ENCODE results near the gene MS4A6A.
A peak's percentile ranks its signal among the peaks of the same experiment; 100 is the strongest.

Gene MS4A6A

GRCh38 chr11:60183591-60184205 is 815 bp upstream of the MS4A6A start:
- DNase-seq (ENCODE audit: low read depth, low spot score), result no peak
- H3K9me3 ChIP-seq (ENCODE audit: insufficient read depth, low read length), result no peaks in the 10 kb centered on the region; the same call in 1 of the 2 replicates
- H3K36me3 ChIP-seq (ENCODE audit: insufficient read depth, insufficient read length, low read length), result no peaks in the 10 kb centered on the region
- no peak overlapping the region for H3K9ac ChIP-seq (ENCODE audit: insufficient read length, low read depth)
- H3K27me3 ChIP-seq (ENCODE audit: insufficient read depth, insufficient read length), result no peaks in the 10 kb centered on the region
- H3K4me3 ChIP-seq (ENCODE audit: insufficient read length, low read depth), result no peak overlapping the region
- H3K4me1 ChIP-seq (ENCODE audit: insufficient read depth, insufficient read length), result no peaks in the 10 kb centered on the region
- TF ChIP-seq SUZ12 (IDR thresholded peaks at IDR 0.05; ENCODE audit: extremely low read depth, insufficient read depth, insufficient read length), result no peak
- TF ChIP-seq YY1 (IDR thresholded peaks at IDR 0.05; ENCODE audit: insufficient read depth, insufficient read length), result no peak
- TF ChIP-seq ZNF274 (IDR thresholded peaks at IDR 0.05; ENCODE audit: low read depth, low read length), result no peak

DNA sequence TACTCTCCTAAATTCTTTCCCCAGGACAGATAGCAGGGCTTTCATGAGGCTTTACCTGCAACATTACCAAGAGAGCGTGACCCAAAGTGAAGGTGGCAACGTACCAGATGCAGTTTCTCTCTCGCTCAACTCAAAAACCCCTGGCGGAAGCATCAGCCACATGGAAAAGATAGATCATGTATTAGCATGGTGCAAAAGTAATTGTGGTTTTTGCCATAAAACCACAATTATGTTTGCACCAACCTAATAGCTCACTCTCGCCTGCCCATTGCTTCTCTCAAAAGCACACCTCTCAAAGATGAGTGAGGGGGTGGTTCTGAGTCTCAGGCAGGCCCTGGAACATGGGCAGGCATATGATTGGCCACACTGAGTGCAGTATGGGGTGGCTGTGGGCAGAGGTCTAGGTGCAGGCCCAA is 7.0 kb downstream of the MS4A6A start:
- TF ChIP-seq YY1 (IDR thresholded peaks at IDR 0.05; ENCODE audit: insufficient read depth, insufficient read length), result no peak
- no peak for TF ChIP-seq SUZ12 (IDR thresholded peaks at IDR 0.05; ENCODE audit: extremely low read depth, insufficient read depth, insufficient read length)
- no peaks in the 10 kb centered on the region for H3K27me3 ChIP-seq (ENCODE audit: insufficient read depth, insufficient read length)

DNA sequence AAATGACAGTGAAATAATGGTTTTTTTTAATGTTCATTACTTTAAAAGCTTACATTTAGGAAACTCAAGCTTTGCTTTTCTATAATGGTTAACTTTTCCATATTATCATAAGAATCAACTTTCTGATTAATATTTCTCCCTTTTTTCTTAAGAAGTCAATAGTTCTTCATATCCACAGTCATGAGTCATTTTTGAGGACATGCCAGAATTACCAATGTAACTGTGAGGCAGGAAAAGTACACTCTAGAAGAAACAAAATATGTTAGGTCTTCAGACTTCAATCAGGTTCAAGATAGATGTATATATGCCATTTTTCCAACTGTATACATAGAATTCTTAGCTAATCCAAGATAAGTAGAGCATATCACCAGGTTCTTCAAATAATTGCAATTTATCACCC is 10.9 kb downstream of the MS4A6A start:
- H3K9ac ChIP-seq (ENCODE audit: insufficient read length, low read depth), result no peak overlapping the region
- TF ChIP-seq YY1 (IDR thresholded peaks at IDR 0.05; ENCODE audit: insufficient read depth, insufficient read length) (no peak), ZNF274 (IDR thresholded peaks at IDR 0.05; ENCODE audit: low read depth, low read length) (no peak), SUZ12 (IDR thresholded peaks at IDR 0.05; ENCODE audit: extremely low read depth, insufficient read depth, insufficient read length) (no peak)
- no peaks in the 10 kb centered on the region for H3K4me1 ChIP-seq (ENCODE audit: insufficient read depth, insufficient read length)
- no peaks in the 10 kb centered on the region for H3K36me3 ChIP-seq (ENCODE audit: insufficient read depth, insufficient read length, low read length)
- no peak for DNase-seq (ENCODE audit: low read depth, low spot score)
- H3K4me3 ChIP-seq (ENCODE audit: insufficient read length, low read depth), result no peak overlapping the region
- H3K27me3 ChIP-seq (ENCODE audit: insufficient read depth, insufficient read length), result no peaks in the 10 kb centered on the region
- peaks cover 21% of the 10 kb centered on the region; the same call in 1 of the 2 replicates for H3K9me3 ChIP-seq (ENCODE audit: insufficient read depth, low read length)

More for the DNA sequence above, 7.0 kb downstream of the MS4A6A start:
- H3K9ac ChIP-seq (ENCODE audit: insufficient read length, low read depth), result no peak overlapping the region
- no peaks in the 10 kb centered on the region for H3K9me3 ChIP-seq (ENCODE audit: insufficient read depth, low read length)
- H3K36me3 ChIP-seq (ENCODE audit: insufficient read depth, insufficient read length, low read length), result no peaks in the 10 kb centered on the region
- DNase-seq (ENCODE audit: low read depth, low spot score), result no peak
- H3K4me3 ChIP-seq (ENCODE audit: insufficient read length, low read depth), result no peak overlapping the region
- no peaks in the 10 kb centered on the region for H3K4me1 ChIP-seq (ENCODE audit: insufficient read depth, insufficient read length)

DNA sequence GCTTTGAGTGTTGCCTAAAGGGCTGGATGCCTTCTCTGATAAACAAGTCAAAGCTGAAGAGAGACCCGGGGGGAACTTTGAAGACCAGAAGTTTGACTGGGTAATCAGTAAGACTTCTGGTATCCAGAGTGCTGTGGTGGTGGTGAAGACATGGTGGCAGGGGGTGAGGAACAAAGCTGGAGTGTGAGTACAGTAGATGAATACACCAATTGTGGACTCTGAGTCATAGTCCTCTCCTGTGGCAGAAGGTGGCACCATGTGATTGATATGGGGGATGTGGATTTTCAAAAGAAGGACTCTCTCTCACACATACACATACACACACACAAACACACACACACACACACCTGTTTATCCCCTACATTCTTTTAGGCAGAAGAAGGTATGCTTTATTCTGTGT is 12.3 kb downstream of the MS4A6A start:
- Histone ChIP-seq H3K4me3 (ENCODE audit: insufficient read length, low read depth) (no peak overlapping the region), H3K9ac (ENCODE audit: insufficient read length, low read depth) (no peak overlapping the region), H3K36me3 (ENCODE audit: insufficient read depth, insufficient read length, low read length) (no peaks in the 10 kb centered on the region), H3K4me1 (ENCODE audit: insufficient read depth, insufficient read length) (no peaks in the 10 kb centered on the region), H3K27me3 (ENCODE audit: insufficient read depth, insufficient read length) (no peaks in the 10 kb centered on the region), H3K9me3 (ENCODE audit: insufficient read depth, low read length) (peaks cover 21% of the 10 kb centered on the region; the same call in 1 of the 2 replicates)
- DNase-seq (ENCODE audit: low read depth, low spot score), result no peak
- TF ChIP-seq YY1 (IDR thresholded peaks at IDR 0.05; ENCODE audit: insufficient read depth, insufficient read length) (no peak), SUZ12 (IDR thresholded peaks at IDR 0.05; ENCODE audit: extremely low read depth, insufficient read depth, insufficient read length) (no peak), ZNF274 (IDR thresholded peaks at IDR 0.05; ENCODE audit: low read depth, low read length) (no peak)

DNA sequence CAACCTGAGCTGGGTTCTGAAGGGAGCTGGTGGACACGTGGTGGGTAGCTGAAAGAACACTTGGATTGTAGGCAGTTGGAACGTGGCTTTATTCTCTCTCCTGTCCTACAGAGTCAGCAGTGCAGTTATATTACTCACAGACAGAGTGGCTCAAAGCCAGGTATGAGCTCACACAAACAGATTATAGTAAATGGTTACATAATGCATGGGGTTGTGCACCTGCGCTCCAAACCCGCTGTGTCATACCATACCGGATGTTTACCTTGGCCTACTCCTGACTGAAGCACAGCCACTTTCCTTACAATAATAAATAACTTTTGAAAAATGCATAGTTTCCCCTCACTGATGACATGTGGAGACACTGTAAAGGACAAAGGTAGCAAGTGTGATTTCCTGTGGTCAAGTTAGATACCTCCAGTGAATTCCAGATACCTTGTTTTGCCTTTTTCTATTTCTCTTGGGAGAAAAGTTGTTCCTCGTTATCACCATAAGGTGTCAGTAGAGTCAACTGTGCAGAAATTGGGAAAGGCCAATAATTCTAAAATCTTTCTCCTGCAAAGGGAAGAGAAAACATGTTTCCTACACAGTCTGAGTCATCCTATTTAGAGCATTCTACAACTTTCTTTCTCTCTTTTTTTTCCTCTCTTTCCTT is 13.5 kb downstream of the MS4A6A start:
- Histone ChIP-seq H3K9me3 (ENCODE audit: insufficient read depth, low read length) (peaks cover 21% of the 10 kb centered on the region; the same call in 1 of the 2 replicates), H3K36me3 (ENCODE audit: insufficient read depth, insufficient read length, low read length) (no peaks in the 10 kb centered on the region), H3K4me1 (ENCODE audit: insufficient read depth, insufficient read length) (no peaks in the 10 kb centered on the region), H3K27me3 (ENCODE audit: insufficient read depth, insufficient read length) (no peaks in the 10 kb centered on the region), H3K9ac (ENCODE audit: insufficient read length, low read depth) (no peak overlapping the region), H3K4me3 (ENCODE audit: insufficient read length, low read depth) (no peak overlapping the region)
- DNase-seq (ENCODE audit: low read depth, low spot score), result peak; percentile 33
- TF ChIP-seq YY1 (IDR thresholded peaks at IDR 0.05; ENCODE audit: insufficient read depth, insufficient read length) (no peak), ZNF274 (IDR thresholded peaks at IDR 0.05; ENCODE audit: low read depth, low read length) (no peak), SUZ12 (IDR thresholded peaks at IDR 0.05; ENCODE audit: extremely low read depth, insufficient read depth, insufficient read length) (no peak)

- H3K9ac ChIP-seq (ENCODE audit: insufficient read length, low read depth), result no peak overlapping the region
- no peaks in the 10 kb centered on the region for H3K27me3 ChIP-seq (ENCODE audit: insufficient read depth, insufficient read length)
- no peaks in the 10 kb centered on the region for H3K36me3 ChIP-seq (ENCODE audit: insufficient read depth, insufficient read length, low read length)
- H3K4me3 ChIP-seq (ENCODE audit: insufficient read length, low read depth), result no peak overlapping the region
- H3K4me1 ChIP-seq (ENCODE audit: insufficient read depth, insufficient read length), result no peaks in the 10 kb centered on the region
- H3K9me3 ChIP-seq (ENCODE audit: insufficient read depth, low read length), result peaks cover 21% of the 10 kb centered on the region; the same call in 1 of the 2 replicates
- TF ChIP-seq SUZ12 (IDR thresholded peaks at IDR 0.05; ENCODE audit: extremely low read depth, insufficient read depth, insufficient read length), result no peak
- DNase-seq (ENCODE audit: low read depth, low spot score), result no peak
These were observed 14.6 kb downstream of the MS4A6A start for GRCh38 chr11:60168306-60168705.

GRCh38 chr11:60165951-60166350 is 16.9 kb downstream of the MS4A6A start:
- Histone ChIP-seq H3K36me3 (ENCODE audit: insufficient read depth, insufficient read length, low read length) (no peaks in the 10 kb centered on the region), H3K27me3 (ENCODE audit: insufficient read depth, insufficient read length) (no peaks in the 10 kb centered on the region), H3K9me3 (ENCODE audit: insufficient read depth, low read length) (peaks cover 21% of the 10 kb centered on the region; the same call in 1 of the 2 replicates), H3K9ac (ENCODE audit: insufficient read length, low read depth) (no peak overlapping the region), H3K4me1 (ENCODE audit: insufficient read depth, insufficient read length) (no peaks in the 10 kb centered on the region), H3K4me3 (ENCODE audit: insufficient read length, low read depth) (no peak overlapping the region)
- no peak for DNase-seq (ENCODE audit: low read depth, low spot score)
- TF ChIP-seq YY1 (IDR thresholded peaks at IDR 0.05; ENCODE audit: insufficient read depth, insufficient read length), result no peak
- TF ChIP-seq SUZ12 (IDR thresholded peaks at IDR 0.05; ENCODE audit: extremely low read depth, insufficient read depth, insufficient read length), result no peak
- TF ChIP-seq ZNF274 (IDR thresholded peaks at IDR 0.05; ENCODE audit: low read depth, low read length), result no peak
